ENCODE data around the gene VNN1.

The VNN1 gene

DNA sequence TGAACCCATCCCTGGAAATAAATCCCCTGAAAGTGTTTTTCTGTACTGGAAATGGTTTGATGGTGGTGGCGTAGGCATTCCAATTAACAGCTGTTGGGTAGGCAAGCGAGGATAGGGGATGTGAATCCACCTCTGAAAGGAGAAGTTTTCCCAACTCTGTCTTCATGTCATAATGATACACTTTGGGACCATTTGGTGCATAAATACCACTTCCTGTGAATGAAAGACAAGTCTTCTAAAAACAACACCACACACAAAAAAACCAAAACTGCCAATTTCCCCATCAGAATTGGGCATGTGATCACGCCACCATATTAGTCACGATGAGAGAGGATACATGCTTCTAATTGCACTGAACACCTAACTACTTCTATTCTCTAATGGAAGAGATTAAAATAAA, 37.5 kb upstream of the VNN1 start:
- Histone ChIP-seq H3K36me3 (ENCODE audit: low read length) (0 out of 2 replicates have a peak, but pooled peaks cover 11% of the 10 kb centered on the region), H3F3A (ENCODE audit: insufficient read depth) (peaks cover 15% of the 10 kb centered on the region), H3K27ac (ENCODE audit: low read depth, low read length) (no peak overlapping the region), H3K4me3 (ENCODE audit: insufficient read depth, low read length, poor library complexity, severe bottlenecking) (no peak overlapping the region), H2AFZ (ENCODE audit: low read depth, low read length, severe bottlenecking) (no peak overlapping the region), H3K9me3 (ENCODE audit: insufficient read depth, low read length) (no peaks in the 10 kb centered on the region), H3K4me2 (ENCODE audit: low read depth, low read length, poor library complexity, severe bottlenecking) (peak overlapping the region; percentile 3), H3K27me3 (ENCODE audit: low read length) (no peaks in the 10 kb centered on the region), H3K9ac (ENCODE audit: low read length) (no peak overlapping the region), H3K79me2 (ENCODE audit: insufficient read depth, low read length) (peaks cover 3% of the 10 kb centered on the region; the same call in 1 of the 2 replicates), H3K9me2 (replicated peaks; ENCODE audit: insufficient read depth, low read length) (no peaks in the 10 kb centered on the region), H4K20me1 (ENCODE audit: low read depth, low read length) (no peaks in the 10 kb centered on the region)
- no peak for TF ChIP-seq EZH2phosphoT487 (conservative IDR thresholded peaks at IDR 0.05; ENCODE audit: low read length)
- TF ChIP-seq, protein P1, sequence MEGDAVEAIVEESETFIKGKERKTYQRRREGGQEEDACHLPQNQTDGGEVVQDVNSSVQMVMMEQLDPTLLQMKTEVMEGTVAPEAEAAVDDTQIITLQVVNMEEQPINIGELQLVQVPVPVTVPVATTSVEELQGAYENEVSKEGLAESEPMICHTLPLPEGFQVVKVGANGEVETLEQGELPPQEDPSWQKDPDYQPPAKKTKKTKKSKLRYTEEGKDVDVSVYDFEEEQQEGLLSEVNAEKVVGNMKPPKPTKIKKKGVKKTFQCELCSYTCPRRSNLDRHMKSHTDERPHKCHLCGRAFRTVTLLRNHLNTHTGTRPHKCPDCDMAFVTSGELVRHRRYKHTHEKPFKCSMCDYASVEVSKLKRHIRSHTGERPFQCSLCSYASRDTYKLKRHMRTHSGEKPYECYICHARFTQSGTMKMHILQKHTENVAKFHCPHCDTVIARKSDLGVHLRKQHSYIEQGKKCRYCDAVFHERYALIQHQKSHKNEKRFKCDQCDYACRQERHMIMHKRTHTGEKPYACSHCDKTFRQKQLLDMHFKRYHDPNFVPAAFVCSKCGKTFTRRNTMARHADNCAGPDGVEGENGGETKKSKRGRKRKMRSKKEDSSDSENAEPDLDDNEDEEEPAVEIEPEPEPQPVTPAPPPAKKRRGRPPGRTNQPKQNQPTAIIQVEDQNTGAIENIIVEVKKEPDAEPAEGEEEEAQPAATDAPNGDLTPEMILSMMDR (IDR thresholded peaks at IDR 0.05; ENCODE audit: insufficient read depth, low read length, poor library complexity, severe bottlenecking) = no peak

GRCh38 chr6:132750455-132751248, 36.8 kb upstream of the VNN1 start:
- Histone ChIP-seq H3K27ac (ENCODE audit: low read depth, low read length) (no peak overlapping the region), H3K9me3 (ENCODE audit: insufficient read depth, low read length) (no peaks in the 10 kb centered on the region), H4K20me1 (ENCODE audit: low read depth, low read length) (no peaks in the 10 kb centered on the region), H3K79me2 (ENCODE audit: insufficient read depth, low read length) (no peaks in the 10 kb centered on the region), H3K36me3 (ENCODE audit: low read length) (0 out of 2 replicates have a peak, but pooled peaks cover 10% of the 10 kb centered on the region), H3K4me3 (ENCODE audit: insufficient read depth, low read length, poor library complexity, severe bottlenecking) (no peak overlapping the region), H3K9ac (ENCODE audit: low read length) (no peak overlapping the region), H3K27me3 (ENCODE audit: low read length) (no peaks in the 10 kb centered on the region), H3K4me2 (ENCODE audit: low read depth, low read length, poor library complexity, severe bottlenecking) (peak overlapping the region; percentile 3), H3F3A (ENCODE audit: insufficient read depth) (peaks cover 10% of the 10 kb centered on the region; the same call in 1 of the 2 replicates), H2AFZ (ENCODE audit: low read depth, low read length, severe bottlenecking) (no peak overlapping the region), H3K9me2 (replicated peaks; ENCODE audit: insufficient read depth, low read length) (no peaks in the 10 kb centered on the region)
- TF ChIP-seq EZH2phosphoT487 (conservative IDR thresholded peaks at IDR 0.05; ENCODE audit: low read length) = no peak
- TF ChIP-seq, protein P1 (IDR thresholded peaks at IDR 0.05; ENCODE audit: insufficient read depth, low read length, poor library complexity, severe bottlenecking) = no peak

DNA sequence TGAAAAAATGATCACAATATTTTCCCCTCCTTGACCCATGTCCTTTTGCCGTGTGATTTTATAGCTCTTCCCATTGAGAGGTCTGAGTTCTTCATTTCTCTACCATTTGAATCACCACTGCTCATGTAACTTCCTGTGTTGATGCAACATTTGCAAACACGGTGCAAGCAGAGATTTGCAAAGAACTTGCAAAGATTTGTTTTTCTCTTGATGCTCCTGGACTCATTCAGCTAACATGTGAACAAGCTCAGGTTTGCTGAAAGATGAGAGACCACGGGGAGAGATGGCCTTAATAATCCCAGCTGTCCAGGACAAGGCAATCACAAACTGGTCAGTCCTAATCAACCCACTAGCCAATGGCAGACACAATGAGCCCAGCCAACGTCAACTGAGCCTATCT, 35.3 kb upstream of the VNN1 start:
- Histone ChIP-seq H3K4me3 (ENCODE audit: insufficient read depth, low read length, poor library complexity, severe bottlenecking) (no peak overlapping the region), H2AFZ (ENCODE audit: low read depth, low read length, severe bottlenecking) (no peak overlapping the region), H3K9me3 (ENCODE audit: insufficient read depth, low read length) (no peaks in the 10 kb centered on the region), H3K79me2 (ENCODE audit: insufficient read depth, low read length) (no peaks in the 10 kb centered on the region), H3K4me2 (ENCODE audit: low read depth, low read length, poor library complexity, severe bottlenecking) (no peak overlapping the region), H3K9ac (ENCODE audit: low read length) (no peak overlapping the region), H3F3A (ENCODE audit: insufficient read depth) (no peaks in the 10 kb centered on the region), H3K36me3 (ENCODE audit: low read length) (0 out of 2 replicates have a peak, but pooled peaks cover 9% of the 10 kb centered on the region), H3K27me3 (ENCODE audit: low read length) (no peaks in the 10 kb centered on the region), H3K27ac (ENCODE audit: low read depth, low read length) (no peak overlapping the region), H3K9me2 (replicated peaks; ENCODE audit: insufficient read depth, low read length) (no peaks in the 10 kb centered on the region), H4K20me1 (ENCODE audit: low read depth, low read length) (no peaks in the 10 kb centered on the region)
- no peak for TF ChIP-seq EZH2phosphoT487 (conservative IDR thresholded peaks at IDR 0.05; ENCODE audit: low read length)

DNA sequence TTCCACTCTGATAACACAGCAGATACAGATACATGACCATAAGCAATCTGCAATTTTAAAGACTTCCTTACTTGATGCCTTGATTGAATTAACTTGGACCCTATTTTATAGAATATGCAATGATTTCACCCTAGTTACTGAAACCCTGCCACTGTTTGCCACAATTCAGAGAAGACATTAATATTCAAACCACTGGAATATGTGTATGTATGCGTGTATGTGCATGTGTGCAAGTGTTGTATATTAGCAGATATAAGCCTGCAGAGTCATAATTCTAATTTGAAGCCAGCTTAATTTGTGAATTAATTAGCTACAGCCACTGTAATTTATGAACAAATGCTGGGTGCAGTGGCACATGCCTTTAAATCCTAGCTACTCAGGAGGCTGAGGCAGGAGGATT, 34.6 kb upstream of the VNN1 start:
- no peak overlapping the region for H3K27ac ChIP-seq (ENCODE audit: low read depth, low read length)
- no peaks in the 10 kb centered on the region for H4K20me1 ChIP-seq (ENCODE audit: low read depth, low read length)
- no peaks in the 10 kb centered on the region for H3F3A ChIP-seq (ENCODE audit: insufficient read depth)
- H3K79me2 ChIP-seq (ENCODE audit: insufficient read depth, low read length) = no peaks in the 10 kb centered on the region
- no peaks in the 10 kb centered on the region for H3K9me3 ChIP-seq (ENCODE audit: insufficient read depth, low read length)
- no peak overlapping the region for H2AFZ ChIP-seq (ENCODE audit: low read depth, low read length, severe bottlenecking)
- no peak overlapping the region for H3K9ac ChIP-seq (ENCODE audit: low read length)
- H3K27me3 ChIP-seq (ENCODE audit: low read length) = no peaks in the 10 kb centered on the region
- no peak overlapping the region for H3K4me3 ChIP-seq (ENCODE audit: insufficient read depth, low read length, poor library complexity, severe bottlenecking)
- H3K9me2 ChIP-seq (replicated peaks; ENCODE audit: insufficient read depth, low read length) = no peaks in the 10 kb centered on the region
- TF ChIP-seq EZH2phosphoT487 (conservative IDR thresholded peaks at IDR 0.05; ENCODE audit: low read length) = no peak
- TF ChIP-seq, protein P1 (IDR thresholded peaks at IDR 0.05; ENCODE audit: insufficient read depth, low read length, poor library complexity, severe bottlenecking) = no peak
- H3K4me2 ChIP-seq (ENCODE audit: low read depth, low read length, poor library complexity, severe bottlenecking) = no peak overlapping the region
- H3K36me3 ChIP-seq (ENCODE audit: low read length) = 0 out of 2 replicates have a peak, but pooled peaks cover 9% of the 10 kb centered on the region

Data from SU-DHL-6 (cell line).